Measurements from ENCODE around the gene THRB. TPM values are rescaled to one million over a fixed set of nuclear protein-coding genes. Genes with fewer than 3 reads are reported as not detected.

THRB gene
- total and polyA plus RNA-seq, 2 donors (not counting 3 experiments of a cell fraction or from before 2014, with no cell fraction given), result 0.06 TPM; not detected in 1

DNA sequence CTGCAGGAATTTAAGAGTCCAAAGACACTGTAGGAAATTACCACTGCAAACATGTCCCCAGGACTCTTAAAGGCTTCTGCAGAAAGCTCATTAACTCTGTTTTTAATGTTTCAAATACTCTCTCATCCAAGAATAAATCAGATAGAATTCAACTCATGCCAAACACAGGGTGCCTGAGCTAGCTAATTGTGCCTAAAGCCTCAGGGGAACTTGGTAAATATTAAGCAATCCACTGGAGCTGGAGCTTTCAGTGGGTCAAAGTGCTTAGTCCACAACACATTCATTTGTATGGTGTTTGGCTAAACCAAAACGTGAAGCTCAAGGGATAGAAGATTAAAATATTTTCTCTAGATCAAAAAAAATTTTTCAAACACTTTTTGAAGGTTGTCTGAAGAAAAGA is 131.4 kb downstream of the THRB start:
- Histone ChIP-seq H3K9me1 (replicated peaks; ENCODE audit: control insufficient read depth, extremely low read depth, insufficient read depth, low read length) (no peaks in the 10 kb centered on the region), H3K4me1 (ENCODE audit: control insufficient read depth, extremely low read depth, insufficient read depth, low read length) (peaks cover 12% of the 10 kb centered on the region), H3K9me3 (replicated peaks; ENCODE audit: control insufficient read depth, insufficient read depth, low read length) (no peaks in the 10 kb centered on the region), H3K27me3 (ENCODE audit: control insufficient read depth in 2 of 2, insufficient read depth in 2 of 2, low read length in 2 of 2) (no peaks in the 10 kb centered on the region), H3K79me2 (ENCODE audit: control insufficient read depth, insufficient read depth, low read length) (no peaks in the 10 kb centered on the region), H2AFZ (ENCODE audit: low read depth, low read length) (no peak overlapping the region), H3K4me2 (ENCODE audit: insufficient read depth, low read length) (no peak overlapping the region), H4K20me1 (replicated peaks; ENCODE audit: control insufficient read depth, extremely low read depth, insufficient read depth, low read length) (no peaks in the 10 kb centered on the region), H3K36me3 (ENCODE audit: control insufficient read depth in 2 of 2, extremely low read depth in 1 of 2, insufficient read depth in 2 of 2, low read length in 2 of 2) (no peaks in the 10 kb centered on the region), H3K27ac (ENCODE audit: insufficient read depth, low read depth, low read length) (no peak overlapping the region), H3K4me3 (replicated peaks in 1 of 3; ENCODE audit: insufficient read depth in 1 of 3, low read depth in 1 of 3, low read length in 3 of 3) (no peak overlapping the region), H3K9ac (replicated peaks; ENCODE audit: extremely low read depth, insufficient read depth, low read length) (no peak overlapping the region)
- TF ChIP-seq POLR2AphosphoS5 (IDR thresholded peaks at IDR 0.05; ENCODE audit: insufficient read depth, low read depth, low read length) (no peak), MYC (IDR thresholded peaks at IDR 0.05; ENCODE audit: low read depth, low read length) (no peak), JUN (IDR thresholded peaks at IDR 0.05; ENCODE audit: borderline replicate concordance, insufficient read depth, insufficient read length, low read depth) (no peak)
- TF ChIP-seq, protein P1, sequence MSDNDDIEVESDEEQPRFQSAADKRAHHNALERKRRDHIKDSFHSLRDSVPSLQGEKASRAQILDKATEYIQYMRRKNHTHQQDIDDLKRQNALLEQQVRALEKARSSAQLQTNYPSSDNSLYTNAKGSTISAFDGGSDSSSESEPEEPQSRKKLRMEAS (IDR thresholded peaks at IDR 0.05; ENCODE audit: insufficient read depth, insufficient read length), result no peak
- intact Hi-C loops (cut with micrococcal nuclease) (no loop called here), dilution Hi-C loops (cut with MboI; ENCODE audit: extremely low pct_ligation_motif_present, low sequenced_read_pairs) (no loop called here)
- ChIA-PET POLR2A (no interaction called here), CTCF (interaction anchor here (0.9 to 1.6 kb wide), 2 partner anchors 32 to 98 kb away, joined by 3 read pairs; no protein-coding TSS in a partner anchor)
- FAIRE-seq (no peak), DNase-seq (ENCODE audit: low read depth, low spot score) (no peak)
- no TSS peak for BruUV-seq (replicated peaks)

DNA sequence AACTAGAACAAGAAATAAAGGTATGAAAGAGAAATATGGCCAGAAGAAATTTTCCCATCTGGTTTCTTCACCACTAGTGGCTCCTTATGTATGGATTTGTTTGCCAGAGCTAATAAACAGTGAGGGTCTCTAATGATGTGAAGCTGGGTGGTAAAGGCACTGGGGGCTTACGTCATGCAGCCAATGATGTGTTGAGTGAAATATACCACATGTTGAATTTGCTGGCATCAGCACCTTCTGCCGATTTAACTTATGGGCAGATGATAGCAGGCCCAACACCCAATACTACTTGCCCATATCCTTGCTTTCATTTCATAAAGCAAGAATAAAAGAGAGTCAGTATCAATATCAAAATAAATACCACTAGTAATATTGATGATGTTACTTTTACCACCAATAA is 133.0 kb downstream of the THRB start:
- DNase-seq (ENCODE audit: low read depth, low spot score) (no peak), FAIRE-seq (no peak)
- Histone ChIP-seq H3K79me2 (ENCODE audit: control insufficient read depth, insufficient read depth, low read length) (no peaks in the 10 kb centered on the region), H3K27ac (ENCODE audit: insufficient read depth, low read depth, low read length) (no peak overlapping the region), H3K9me1 (replicated peaks; ENCODE audit: control insufficient read depth, extremely low read depth, insufficient read depth, low read length) (no peaks in the 10 kb centered on the region), H3K4me1 (ENCODE audit: control insufficient read depth, extremely low read depth, insufficient read depth, low read length) (peaks cover 12% of the 10 kb centered on the region), H4K20me1 (replicated peaks; ENCODE audit: control insufficient read depth, extremely low read depth, insufficient read depth, low read length) (no peaks in the 10 kb centered on the region), H3K36me3 (ENCODE audit: control insufficient read depth in 2 of 2, extremely low read depth in 1 of 2, insufficient read depth in 2 of 2, low read length in 2 of 2) (no peaks in the 10 kb centered on the region), H3K9ac (replicated peaks; ENCODE audit: extremely low read depth, insufficient read depth, low read length) (no peak overlapping the region), H3K4me3 (replicated peaks in 1 of 3; ENCODE audit: insufficient read depth in 1 of 3, low read depth in 1 of 3, low read length in 3 of 3) (no peak overlapping the region), H3K9me3 (replicated peaks; ENCODE audit: control insufficient read depth, insufficient read depth, low read length) (no peaks in the 10 kb centered on the region), H3K4me2 (ENCODE audit: insufficient read depth, low read length) (no peak overlapping the region), H2AFZ (ENCODE audit: low read depth, low read length) (no peak overlapping the region), H3K27me3 (ENCODE audit: control insufficient read depth in 2 of 2, insufficient read depth in 2 of 2, low read length in 2 of 2) (no peaks in the 10 kb centered on the region)
- ChIA-PET CTCF (interaction anchor here (1.6 kb wide), 1 partner anchor 31 kb away, joined by 3 read pairs; no protein-coding TSS in a partner anchor), POLR2A (no interaction called here)
- TF ChIP-seq FOS (IDR thresholded peaks at IDR 0.05; ENCODE audit: borderline replicate concordance, insufficient read depth, low read length) (no peak), MYC (IDR thresholded peaks at IDR 0.05; ENCODE audit: low read depth, low read length) (no peak)
- TF ChIP-seq, protein P2, sequence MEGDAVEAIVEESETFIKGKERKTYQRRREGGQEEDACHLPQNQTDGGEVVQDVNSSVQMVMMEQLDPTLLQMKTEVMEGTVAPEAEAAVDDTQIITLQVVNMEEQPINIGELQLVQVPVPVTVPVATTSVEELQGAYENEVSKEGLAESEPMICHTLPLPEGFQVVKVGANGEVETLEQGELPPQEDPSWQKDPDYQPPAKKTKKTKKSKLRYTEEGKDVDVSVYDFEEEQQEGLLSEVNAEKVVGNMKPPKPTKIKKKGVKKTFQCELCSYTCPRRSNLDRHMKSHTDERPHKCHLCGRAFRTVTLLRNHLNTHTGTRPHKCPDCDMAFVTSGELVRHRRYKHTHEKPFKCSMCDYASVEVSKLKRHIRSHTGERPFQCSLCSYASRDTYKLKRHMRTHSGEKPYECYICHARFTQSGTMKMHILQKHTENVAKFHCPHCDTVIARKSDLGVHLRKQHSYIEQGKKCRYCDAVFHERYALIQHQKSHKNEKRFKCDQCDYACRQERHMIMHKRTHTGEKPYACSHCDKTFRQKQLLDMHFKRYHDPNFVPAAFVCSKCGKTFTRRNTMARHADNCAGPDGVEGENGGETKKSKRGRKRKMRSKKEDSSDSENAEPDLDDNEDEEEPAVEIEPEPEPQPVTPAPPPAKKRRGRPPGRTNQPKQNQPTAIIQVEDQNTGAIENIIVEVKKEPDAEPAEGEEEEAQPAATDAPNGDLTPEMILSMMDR (IDR thresholded peaks at IDR 0.05; ENCODE audit: extremely low read depth in 1 of 2, insufficient read depth in 1 of 2, low read depth in 1 of 2, low read length in 2 of 2), result no peak
- TF ChIP-seq, protein P1 (IDR thresholded peaks at IDR 0.05; ENCODE audit: insufficient read depth, insufficient read length), result no peak
- intact Hi-C loops (cut with micrococcal nuclease) (no loop called here), dilution Hi-C loops (cut with MboI; ENCODE audit: extremely low pct_ligation_motif_present, low sequenced_read_pairs) (no loop called here)
- BruUV-seq (replicated peaks), result no TSS peak

Measured in endothelial cell of umbilical vein (primary cell).